DMS 273 treated with DMSO at 0.1 percent for 48 hours (cell line): ENCODE results near the gene DMC1.

ENCODE experiments used
- DNase-seq: peaks from one replicate; lab custom pipeline; 2025; lab: John Stamatoyannopoulos, UW

Gene DMC1

DNA sequence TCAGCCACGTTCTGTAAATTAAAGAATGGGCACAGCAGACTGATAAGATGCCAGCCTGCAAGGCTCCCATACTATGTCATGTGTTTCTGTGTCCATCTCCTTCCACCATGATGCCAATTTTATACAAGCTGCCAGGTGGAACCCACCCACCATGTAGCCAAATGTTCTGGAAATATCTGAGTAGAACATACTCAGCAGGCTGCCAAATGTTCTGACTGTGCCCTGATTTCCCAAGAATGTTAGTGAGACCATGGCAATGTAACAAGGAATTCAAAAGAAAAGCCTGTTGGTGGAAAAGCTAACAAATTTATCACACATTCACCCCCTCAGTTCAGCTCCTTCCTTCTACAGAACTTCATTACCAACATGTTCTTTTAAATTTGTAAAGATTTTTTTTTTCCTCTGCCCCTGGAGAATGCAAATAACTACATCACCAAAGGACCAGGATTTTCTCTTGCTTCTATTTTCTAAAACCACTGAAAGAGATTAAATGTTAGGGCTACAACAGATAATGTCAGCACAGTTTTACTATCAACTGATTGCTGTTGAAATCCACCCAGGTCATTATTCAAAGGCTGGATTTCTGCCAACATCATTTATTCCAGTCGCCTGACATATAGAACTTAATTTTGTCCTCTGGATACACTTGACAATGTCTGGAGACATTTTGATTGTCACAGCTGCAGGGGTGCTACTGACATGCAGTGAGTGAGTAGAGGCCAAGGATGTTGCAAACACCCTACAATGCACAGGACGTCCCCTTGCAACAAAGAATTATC is 3.1 kb downstream of the DMC1 start:
- DNase-seq, result no peak

DNA sequence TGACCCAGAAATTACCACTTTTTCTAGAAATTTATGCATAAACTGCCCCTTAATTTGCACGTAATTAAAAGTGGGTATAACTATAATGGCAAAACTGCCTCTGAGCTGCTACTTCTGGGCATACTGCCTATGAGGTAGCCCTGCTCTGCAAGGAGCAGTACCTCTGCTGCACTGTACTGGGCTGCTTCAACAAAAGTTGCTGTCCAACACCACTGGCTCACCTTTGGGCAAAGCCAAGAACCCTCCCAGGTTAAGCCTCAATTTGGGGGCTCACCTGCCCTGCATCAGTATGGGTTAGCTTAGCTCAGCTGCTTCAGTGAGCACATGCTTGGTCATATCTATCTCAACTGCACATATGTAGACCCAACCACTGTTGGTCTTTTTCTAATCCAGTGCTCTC is 4.5 kb downstream of the DMC1 start:
- DNase-seq, result no peak

GRCh38 chr22:38564669-38565068 is 5.3 kb downstream of the DMC1 start:
- no peak for DNase-seq

GRCh38 chr22:38554281-38554680 is 15.7 kb downstream of the DMC1 start:
- DNase-seq, result no peak

- DNase-seq, result no peak
Observed at GRCh38 chr22:38549101-38549894, 20.7 kb downstream of the DMC1 start.

GRCh38 chr22:38540701-38541100 is 29.3 kb downstream of the DMC1 start:
- DNase-seq, result no peak

- DNase-seq, result no peak
Observed at GRCh38 chr22:38531251-38531938, 38.6 kb downstream of the DMC1 start.

- DNase-seq, result no peak
Observed at GRCh38 chr22:38524429-38524828, 45.6 kb downstream of the DMC1 start.

- DNase-seq, result no peak
Observed at GRCh38 chr22:38523479-38523878, 46.5 kb downstream of the DMC1 start.

DNA sequence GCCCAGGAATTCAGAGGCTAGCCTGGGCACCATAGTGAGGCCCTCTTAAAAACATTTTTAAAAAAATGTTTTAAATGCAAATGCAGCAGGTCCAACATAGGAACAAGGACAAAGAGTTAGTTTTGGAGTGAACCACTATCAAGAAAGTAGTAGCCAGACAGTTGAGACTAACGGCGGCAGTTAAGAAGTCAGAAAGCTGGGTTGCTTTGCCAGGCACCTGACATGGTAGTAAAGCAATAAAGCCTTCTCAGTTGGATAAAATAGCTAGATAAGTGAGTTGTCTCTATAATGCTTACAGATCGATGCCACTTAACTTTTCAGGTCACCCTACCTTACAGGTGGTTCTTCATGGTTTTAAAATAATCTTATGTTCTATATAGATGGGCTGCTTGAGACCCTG is 47.0 kb downstream of the DMC1 start:
- DNase-seq, result no peak

DNA sequence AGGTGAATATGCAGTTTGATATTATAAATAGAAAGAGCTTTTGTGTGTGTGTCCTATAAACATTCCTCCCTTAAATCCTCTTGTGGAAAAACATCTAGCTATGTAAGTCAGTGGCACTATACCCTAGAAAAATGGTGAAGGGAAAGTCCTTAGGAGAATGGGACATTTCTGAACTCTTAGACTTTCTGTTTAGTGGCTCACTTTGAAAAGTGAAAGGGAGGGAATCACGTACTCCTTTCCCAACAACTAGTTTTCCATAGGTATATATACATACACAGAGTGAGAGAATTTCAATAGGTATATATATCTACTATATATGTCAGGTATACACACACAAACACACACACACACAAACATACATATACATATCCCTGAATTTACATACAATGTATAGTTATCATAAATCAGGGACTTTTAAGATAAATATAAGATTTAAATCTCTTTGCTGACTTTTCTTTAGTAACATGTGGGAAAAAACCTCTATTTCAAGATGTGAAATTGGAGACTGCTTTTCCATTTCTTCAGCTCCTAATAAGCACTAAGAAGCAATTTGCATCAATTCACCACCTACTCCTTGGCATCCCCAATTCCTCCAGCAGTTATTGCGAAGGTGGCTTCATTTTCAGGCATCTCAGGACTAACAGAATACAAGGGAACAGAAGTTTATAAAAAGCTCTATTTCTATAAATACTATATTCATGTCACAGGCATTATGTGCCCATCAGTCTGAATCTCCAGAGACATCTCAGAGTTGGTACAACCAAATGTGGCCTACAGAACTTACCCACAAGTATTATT is 50.3 kb downstream of the DMC1 start:
- no peak for DNase-seq

DNA sequence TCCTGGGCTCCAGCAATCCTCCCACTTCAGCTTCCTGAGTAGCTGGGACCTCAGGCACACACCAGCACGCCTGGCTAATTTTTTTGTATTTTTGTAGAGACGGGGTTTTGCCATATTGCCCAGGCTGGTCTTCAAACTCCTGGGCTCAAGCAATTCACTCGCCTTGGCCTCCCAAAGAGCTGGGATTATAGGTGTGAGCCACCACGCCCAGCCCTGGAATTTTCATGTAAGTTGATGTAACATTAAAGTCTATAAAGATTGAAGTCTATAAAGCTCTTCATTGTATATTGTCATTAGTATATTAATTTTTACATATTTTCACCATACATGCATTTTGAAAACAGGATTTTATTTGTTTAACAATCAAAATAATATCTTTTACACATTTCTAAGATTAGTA is 51.4 kb downstream of the DMC1 start:
- no peak for DNase-seq

- no peak for DNase-seq
Observed at GRCh38 chr22:38513063-38513462, 56.9 kb downstream of the DMC1 start.

GRCh38 chr22:38510416-38510970 is 59.5 kb downstream of the DMC1 start:
- no peak for DNase-seq

GRCh38 chr22:38506118-38506962 is 63.6 kb downstream of the DMC1 start, which contains the start of gene DDX17:
TSS of gene DDX17 (minus strand) at chr22:38506311.
- DNase-seq, result peak; percentile 84

DNA sequence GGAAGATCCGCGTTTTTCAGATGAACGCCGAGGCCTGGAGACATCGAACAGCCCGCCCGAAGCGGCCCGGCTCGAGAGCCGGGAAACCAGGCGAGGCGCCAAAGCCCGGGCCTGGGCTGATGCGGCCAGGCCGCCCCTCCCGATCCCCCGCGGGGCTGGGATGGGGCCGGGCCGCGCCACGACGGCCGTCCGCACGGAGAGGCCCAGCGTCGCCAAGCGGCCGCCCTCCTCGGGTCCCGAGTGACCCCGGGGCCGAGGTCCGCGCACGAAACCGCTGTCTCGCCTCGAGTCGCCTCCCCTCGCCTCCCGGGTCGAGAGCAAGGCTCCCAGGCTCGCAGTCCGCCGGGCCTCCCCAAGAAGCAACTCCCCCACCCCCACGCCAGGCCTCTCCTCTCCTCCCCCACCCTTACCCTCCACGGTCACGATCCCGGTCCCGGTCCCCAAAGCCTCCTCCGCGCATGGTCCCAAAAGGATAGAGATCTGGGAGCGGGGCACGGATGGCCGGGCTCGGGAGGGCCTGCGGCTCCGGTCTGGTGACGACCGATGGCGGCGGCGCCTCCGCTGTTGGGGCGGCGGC is 64.4 kb downstream of the DMC1 start:
- no peak for DNase-seq

DNA sequence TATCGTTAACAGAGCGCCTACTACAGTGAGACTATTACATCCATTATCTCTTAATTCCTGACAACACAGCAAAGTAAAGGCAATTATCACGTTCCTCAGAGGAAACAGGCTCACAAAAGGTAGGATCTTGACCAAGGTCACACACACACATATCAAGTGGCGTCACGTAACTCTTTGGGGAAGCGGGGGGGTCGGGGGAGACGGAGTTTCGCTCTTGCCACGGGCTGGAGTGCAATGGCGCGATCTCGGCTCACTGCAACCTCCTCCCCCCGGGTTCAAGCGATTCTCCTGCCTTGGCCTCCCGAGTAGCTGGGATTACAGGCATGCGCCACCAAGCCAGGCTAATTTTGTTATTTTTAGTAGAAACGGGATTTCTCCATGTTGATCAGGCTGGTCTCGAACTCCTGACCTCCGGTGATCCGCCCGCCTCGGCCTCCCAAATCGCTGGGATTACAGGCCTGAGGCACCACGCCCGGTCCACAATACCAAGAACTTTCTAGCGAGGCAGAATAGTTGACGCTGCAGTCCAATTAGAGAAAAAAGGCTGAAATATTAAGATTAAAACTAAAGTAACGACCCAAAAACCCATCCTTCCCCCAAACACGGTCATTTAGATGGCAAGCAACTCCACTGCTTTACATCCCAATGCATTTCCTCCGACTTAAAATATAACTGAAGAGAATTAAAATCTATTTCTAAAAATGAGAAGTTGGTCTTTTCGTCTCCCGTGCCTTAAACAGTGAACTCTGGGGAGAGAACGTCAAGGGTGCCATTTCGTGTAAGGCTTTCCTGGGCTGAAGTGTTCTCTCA is 65.0 kb downstream of the DMC1 start:
- no peak for DNase-seq

DNA sequence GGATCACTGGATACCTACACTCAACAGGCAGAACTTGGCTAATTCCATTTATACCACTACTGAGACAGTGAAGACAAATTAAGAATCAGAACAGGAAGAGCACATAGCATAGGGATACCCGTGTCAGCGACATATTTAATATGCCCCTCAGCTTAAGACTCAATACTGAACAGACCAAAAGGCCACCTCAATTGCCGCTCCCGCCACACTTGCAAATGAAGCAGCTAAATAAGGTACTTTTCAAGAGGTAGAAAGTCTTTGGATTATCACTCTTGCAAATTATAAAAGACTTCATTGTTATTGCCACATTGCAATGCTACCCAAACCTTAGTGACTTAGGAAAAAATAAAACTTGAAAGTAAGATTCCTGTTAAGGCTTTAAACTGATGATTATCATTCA is 67.0 kb downstream of the DMC1 start:
- no peak for DNase-seq
